Astrocyte of the cerebellum (primary cell): ENCODE results near the gene ABCC5.
"Not testable (repeated sequence)": the region's sequence is repeated elsewhere in the genome, so short reads cannot be mapped to it uniquely, and the experiment has no call there.

Experiments
- DNase-seq: peaks from one replicate; pipeline ENCODE4 v3.0.0-alpha.2; 2011; ENCODE audit warnings: low read depth
- H3K4me3 ChIP-seq: 2 replicates; pipeline ENCODE4 v1.5.1; 2011; ENCODE audit warnings: mild to moderate bottlenecking, low read depth, low read length, moderate library complexity
- in situ Hi-C: cut with HindIII; loops from 2 replicates; pipeline ENCODE4 v1.10.0; 2017; ENCODE audit warnings: low sequenced_read_pairs
- TF ChIP-seq, protein P1 (sequence below): IDR thresholded peaks from 2 replicates; pipeline ENCODE4 v1.5.1; 2012; ENCODE audit warnings: low read length, low read depth, moderate library complexity, mild to moderate bottlenecking; ENCODE audit errors: missing control alignments

Gene ABCC5

DNA sequence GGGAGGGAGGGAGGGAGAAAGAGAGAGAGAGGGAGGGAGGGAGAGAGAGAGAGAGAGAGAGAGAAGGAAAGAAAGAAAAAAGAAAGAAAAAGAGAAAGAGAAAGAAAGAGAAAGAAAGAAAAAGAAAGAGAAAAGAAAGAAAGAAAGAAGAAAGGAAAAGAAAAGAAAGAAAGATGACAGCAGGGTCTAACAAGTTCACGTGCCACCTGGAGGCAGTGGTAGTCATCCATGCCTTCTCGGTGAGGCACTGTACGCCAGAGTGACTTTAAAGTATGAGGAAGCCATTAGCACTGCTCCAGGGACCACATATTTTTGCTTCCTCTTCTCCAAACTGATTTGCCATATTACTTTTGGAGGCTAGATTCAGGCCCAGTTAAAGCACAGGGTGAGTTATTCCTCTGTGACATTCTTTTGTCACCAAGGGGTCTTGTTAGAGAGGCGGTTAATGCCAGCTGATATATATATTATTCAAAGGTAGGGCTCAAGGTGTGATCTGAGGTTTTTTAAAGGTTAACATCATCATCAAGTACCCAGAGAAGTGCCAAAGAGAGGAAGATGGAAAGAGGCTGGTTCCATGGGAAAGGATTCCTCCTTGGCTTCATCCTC, 13.6 kb upstream of the ABCC5 start, which contains the start of gene HTR3D:
Gene HTR3D, plus strand, starts transcription at position 556 of the 606 bp plus-strand sequence. Its CDS starts 0 bp downstream, at position 556.
- in situ Hi-C loops: no loop called here
- no peak for DNase-seq

GRCh38 chr3:184030536-184030935, 12.9 kb upstream of the ABCC5 start:
- in situ Hi-C loops: no loop called here
- no peak for DNase-seq
- H3K4me3 ChIP-seq: no peak overlapping the region
- TF ChIP-seq, protein P1, sequence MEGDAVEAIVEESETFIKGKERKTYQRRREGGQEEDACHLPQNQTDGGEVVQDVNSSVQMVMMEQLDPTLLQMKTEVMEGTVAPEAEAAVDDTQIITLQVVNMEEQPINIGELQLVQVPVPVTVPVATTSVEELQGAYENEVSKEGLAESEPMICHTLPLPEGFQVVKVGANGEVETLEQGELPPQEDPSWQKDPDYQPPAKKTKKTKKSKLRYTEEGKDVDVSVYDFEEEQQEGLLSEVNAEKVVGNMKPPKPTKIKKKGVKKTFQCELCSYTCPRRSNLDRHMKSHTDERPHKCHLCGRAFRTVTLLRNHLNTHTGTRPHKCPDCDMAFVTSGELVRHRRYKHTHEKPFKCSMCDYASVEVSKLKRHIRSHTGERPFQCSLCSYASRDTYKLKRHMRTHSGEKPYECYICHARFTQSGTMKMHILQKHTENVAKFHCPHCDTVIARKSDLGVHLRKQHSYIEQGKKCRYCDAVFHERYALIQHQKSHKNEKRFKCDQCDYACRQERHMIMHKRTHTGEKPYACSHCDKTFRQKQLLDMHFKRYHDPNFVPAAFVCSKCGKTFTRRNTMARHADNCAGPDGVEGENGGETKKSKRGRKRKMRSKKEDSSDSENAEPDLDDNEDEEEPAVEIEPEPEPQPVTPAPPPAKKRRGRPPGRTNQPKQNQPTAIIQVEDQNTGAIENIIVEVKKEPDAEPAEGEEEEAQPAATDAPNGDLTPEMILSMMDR: no peak

More for the DNA sequence above, 13.6 kb upstream of the ABCC5 start, which contains the start of gene HTR3D:
- H3K4me3 ChIP-seq: no peak within 1 kb of the TSS
- TF ChIP-seq, protein P1: no peak

DNA sequence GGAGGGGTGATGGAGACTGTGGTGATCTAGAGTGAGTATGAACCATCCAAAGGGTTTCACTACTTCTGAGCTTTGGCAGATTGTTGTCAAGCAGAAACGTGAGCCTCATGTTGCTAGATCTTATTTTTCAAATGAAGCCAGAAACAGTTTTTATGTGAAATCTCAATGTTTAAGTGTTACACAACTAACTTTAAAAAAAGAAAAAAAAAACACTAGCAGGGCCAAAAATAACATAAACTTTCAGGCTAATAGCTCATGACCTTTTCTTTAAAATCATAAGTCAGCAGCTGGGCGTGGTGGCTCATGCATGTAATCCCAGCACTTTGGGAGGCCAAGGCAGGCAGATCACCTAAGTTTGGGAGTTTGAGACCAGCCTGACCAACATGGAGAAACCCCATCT, 11.8 kb upstream of the ABCC5 start:
- in situ Hi-C loops: no loop called here
- no peak for DNase-seq
- TF ChIP-seq, protein P1: no peak
- no peak overlapping the region for H3K4me3 ChIP-seq

DNA sequence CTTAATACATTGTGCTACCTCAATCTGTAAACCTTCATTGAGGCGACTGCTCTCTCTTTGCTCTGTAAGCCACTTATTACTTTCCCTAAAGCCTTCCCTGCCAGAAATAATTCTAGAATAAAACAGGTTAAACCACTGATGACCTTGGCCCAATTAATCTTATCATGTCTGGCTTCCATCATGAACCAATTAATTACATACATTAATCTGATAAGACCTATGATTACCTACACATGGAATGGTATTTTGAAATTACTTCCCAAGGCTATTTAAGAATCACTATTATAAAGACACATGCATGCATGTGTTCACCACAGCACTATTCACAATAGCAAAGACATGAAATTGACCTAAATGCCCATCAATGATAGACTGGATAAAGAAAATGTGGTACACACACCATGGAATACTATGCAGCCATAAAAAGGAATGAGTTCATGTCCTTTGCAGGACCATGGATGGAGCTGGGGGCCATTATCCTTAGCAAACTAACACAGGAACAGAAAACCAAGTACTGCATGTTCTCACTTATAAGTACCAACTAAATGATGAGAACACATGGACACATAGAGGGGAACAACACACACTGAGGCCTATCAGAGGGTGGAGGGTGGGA, 10.7 kb upstream of the ABCC5 start:
- in situ Hi-C loops, H3K4me3 ChIP-seq, DNase-seq: not testable (repeated sequence)

GRCh38 chr3:184025256-184025655, 7.6 kb upstream of the ABCC5 start:
- DNase-seq, H3K4me3 ChIP-seq, in situ Hi-C loops: not testable (repeated sequence)

DNA sequence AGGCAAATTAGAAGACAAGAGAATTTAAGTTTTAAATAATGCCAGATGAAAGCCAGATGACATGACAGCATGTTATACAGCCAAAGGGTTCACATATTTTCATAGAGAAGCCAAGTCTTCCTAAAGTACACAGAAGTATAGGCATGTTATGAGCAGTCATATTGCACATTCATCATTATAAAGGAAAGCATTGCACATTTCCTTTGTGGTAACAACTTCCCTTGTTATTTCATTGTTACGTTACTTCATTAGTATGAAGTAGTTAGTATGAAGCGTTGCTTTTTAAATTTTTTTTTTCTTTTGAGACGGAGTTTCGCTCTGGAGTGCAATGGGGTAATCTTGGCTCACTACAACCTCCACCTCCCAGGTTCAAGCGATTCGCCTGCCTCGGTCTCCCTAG, 4.6 kb upstream of the ABCC5 start:
- no peak for DNase-seq
- H3K4me3 ChIP-seq: no peak overlapping the region
- TF ChIP-seq, protein P1: no peak
- in situ Hi-C loops: no loop called here

GRCh38 chr3:184018424-184018973, 815 bp upstream of the ABCC5 start:
- DNase-seq: no peak
- TF ChIP-seq, protein P1: no peak
- peak overlapping the region; percentile 98 for H3K4me3 ChIP-seq
- in situ Hi-C loops: loop anchor here (10.0 kb wide), 1 partner anchor 124 kb away; no protein-coding TSS in a partner anchor
